Activated CD4-positive, alpha-beta memory T cell treated with anti-CD3 and anti-CD28 coated beads for 36 hours (primary cell): Measurements from ENCODE around the gene DNAJC15. TPM values are rescaled to one million over a fixed set of nuclear protein-coding genes. Genes with fewer than 3 reads are reported as not detected.
A peak's percentile ranks its signal among the peaks of the same experiment; 100 is the strongest.
"Not testable (repeated sequence)": the region's sequence is repeated elsewhere in the genome, so short reads cannot be mapped to it uniquely, and the experiment has no call there.

Source experiments
- CTCF ChIA-PET: fragments of 350-600 bp; sonication (Branson Sonifier 250); formaldehyde crosslinking; loops from one replicate; lab custom pipeline; 2021; ENCODE audit warnings: antibody characterized with exemption, inconsistent platforms; lab: Charles Lee
- POLR2A ChIA-PET: fragments of 350-600 bp; sonication (Branson Sonifier 250); formaldehyde crosslinking; loops from one replicate; lab custom pipeline; 2021; ENCODE audit warnings: antibody characterized with exemption; lab: Charles Lee
- DNase-seq: peaks from one replicate; pipeline ENCODE4 v3.0.0-alpha.2; 2020
- H3K27ac Mint-ChIP-seq: one replicate; pipeline ENCODE4 v1.8.0; 2021; ENCODE audit warnings: mixed read lengths
- H3K27me3 Mint-ChIP-seq: one replicate; pipeline ENCODE4 v1.8.0; 2021; ENCODE audit warnings: mixed read lengths
- H3K36me3 Mint-ChIP-seq: one replicate; pipeline ENCODE4 v1.8.0; 2021; ENCODE audit warnings: mixed read lengths
- H3K4me1 Mint-ChIP-seq: one replicate; pipeline ENCODE4 v1.8.0; 2021; ENCODE audit warnings: low read depth, mixed read lengths
- H3K4me3 Mint-ChIP-seq: one replicate; pipeline ENCODE4 v1.8.0; 2021; ENCODE audit warnings: mild to moderate bottlenecking, mixed read lengths
- H3K9me3 Mint-ChIP-seq: one replicate; pipeline ENCODE4 v1.8.0; 2021; ENCODE audit warnings: mixed read lengths
- intact Hi-C: fragments of 100-400 bp; cut with micrococcal nuclease; formaldehyde crosslinking; loops from one replicate; pipeline ENCODE4 v1.15.1; 2023
- total RNA-seq, 2 experiments: library from RNA; stranded (reverse); gene quantifications; one replicate each; pipeline ENCODE4 v1.2.3, GENCODE V29; 2021

Gene DNAJC15
- total RNA-seq, 2 experiments from 2014 or later: 16.4 to 17.4 TPM

DNA sequence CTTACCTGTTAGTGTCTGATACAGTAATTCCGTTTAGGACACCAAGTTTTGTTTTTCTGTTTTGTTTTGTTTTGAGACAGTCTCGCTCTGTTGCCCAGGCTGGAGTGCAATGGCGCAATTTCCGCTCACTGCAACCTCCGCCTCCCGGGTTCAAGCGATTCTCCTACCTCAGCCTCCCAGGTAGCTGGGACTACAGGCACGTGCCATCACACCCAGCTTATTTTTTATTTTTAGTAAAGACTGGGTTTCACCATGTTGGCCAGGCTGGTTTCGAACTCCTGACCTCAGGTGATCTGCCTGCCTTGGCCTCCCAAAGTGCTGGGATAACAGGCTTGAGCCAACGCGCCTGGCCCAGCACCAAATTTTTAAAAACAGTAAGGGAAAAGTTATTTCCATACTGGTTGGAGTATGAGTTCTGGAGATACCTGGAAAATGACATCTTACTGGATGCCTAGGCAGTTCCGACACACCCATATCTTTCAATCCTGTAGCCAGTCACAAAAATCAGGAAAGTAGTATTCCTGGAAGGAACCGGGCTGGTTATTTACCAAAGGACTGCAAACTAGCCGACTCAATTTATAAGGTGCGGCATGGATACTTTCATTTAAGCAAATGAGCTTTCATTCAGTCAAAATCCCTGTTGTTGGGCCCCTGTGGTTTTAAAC is 32.0 kb upstream of the DNAJC15 start:
- H3K27me3 Mint-ChIP-seq, H3K36me3 Mint-ChIP-seq, H3K9me3 Mint-ChIP-seq: not testable (repeated sequence)
- intact Hi-C loops: loop anchor here (10.0 kb wide), 4 partner anchors 497 to 883 kb away; partner anchors contain the start of genes AKAP11, CCDC122 and LACC1
- ChIA-PET POLR2A (interaction anchor here (0.7 to 3.6 kb wide), 7 partner anchors 9 to 596 kb away, joined by 3 to 16 read pairs (median 3); partner anchors contain the start of gene DNAJC15), CTCF (interaction anchor here (0.8 to 5.8 kb wide), 7 partner anchors 20 to 814 kb away, joined by 3 to 32 read pairs (median 4); partner anchors contain the start of gene DNAJC15)
- peak overlapping the region; percentile 86 for H3K4me3 Mint-ChIP-seq
- H3K27ac Mint-ChIP-seq: peak overlapping the region; percentile 97
- DNase-seq: peak; percentile 18
- peaks cover 35% of the 10 kb centered on the region for H3K4me1 Mint-ChIP-seq

DNA sequence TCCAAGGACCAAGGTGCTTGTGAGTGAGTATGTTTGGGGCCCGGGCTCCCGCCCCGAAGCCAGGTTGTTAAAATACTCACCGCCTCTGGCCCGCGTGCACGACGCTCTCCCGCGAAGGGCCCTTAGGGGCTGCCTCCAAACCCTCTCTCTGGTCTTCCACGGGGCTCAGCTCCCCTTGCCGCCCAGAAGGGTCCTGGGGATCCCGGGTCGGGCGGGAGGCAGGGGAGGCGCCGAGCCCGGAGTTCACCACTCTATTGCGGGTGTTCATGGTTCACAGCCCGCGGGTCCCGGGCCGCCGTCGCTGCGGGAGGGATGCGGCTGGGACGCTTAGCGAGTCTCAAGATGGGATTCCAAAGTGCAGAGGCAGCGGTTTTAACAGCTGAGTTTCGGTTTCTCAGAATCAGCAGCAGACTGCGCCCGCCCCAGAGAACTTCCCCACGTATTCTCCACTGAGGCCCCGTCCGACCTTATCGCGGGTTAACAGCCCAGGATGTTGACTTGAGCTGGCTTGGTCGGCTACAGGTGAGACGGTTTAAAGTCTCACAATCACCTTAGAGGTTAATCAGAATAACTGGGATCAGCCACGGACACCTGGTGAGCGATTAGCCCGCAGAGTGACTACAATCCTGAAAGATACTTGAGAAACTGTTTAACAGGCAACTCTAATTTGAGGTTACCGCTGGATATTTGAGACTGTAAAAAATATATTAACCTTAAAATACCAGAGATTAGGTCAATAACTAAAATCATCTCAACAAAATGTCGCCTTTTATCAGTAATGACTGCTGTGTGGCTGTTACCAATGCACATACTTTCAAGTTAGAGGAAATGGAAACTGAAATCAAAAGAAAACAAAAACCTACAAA is 31.3 kb upstream of the DNAJC15 start, which contains the start of gene EPSTI1:
TSS of gene EPSTI1 (minus strand) at position 344 of the 866 bp plus-strand sequence. CDS start at position 268, 76 bp downstream.
- peak within 1 kb of the TSS; percentile 97 for H3K27ac Mint-ChIP-seq
- ChIA-PET CTCF (interaction anchor here (0.8 to 5.8 kb wide), 6 partner anchors 20 to 813 kb away, joined by 3 to 32 read pairs (median 5); partner anchors contain the start of gene DNAJC15), POLR2A (interaction anchor here (0.6 to 3.6 kb wide), 7 partner anchors 10 to 597 kb away, joined by 3 to 16 read pairs (median 3); partner anchors contain the start of gene DNAJC15)
- no peaks in the 10 kb centered on the region for H3K27me3 Mint-ChIP-seq
- peaks cover 4% of the 10 kb centered on the region for H3K36me3 Mint-ChIP-seq
- H3K9me3 Mint-ChIP-seq: no peaks in the 10 kb centered on the region
- peak within 1 kb of the TSS; percentile 86 for H3K4me3 Mint-ChIP-seq
- DNase-seq: peak; percentile 84
- intact Hi-C loops: loop anchor here (1.0 to 10.0 kb wide), 9 partner anchors 23 to 883 kb away; partner anchors contain the start of genes AKAP11, CCDC122, DNAJC15 and LACC1
- peaks cover 43% of the 10 kb centered on the region for H3K4me1 Mint-ChIP-seq

DNA sequence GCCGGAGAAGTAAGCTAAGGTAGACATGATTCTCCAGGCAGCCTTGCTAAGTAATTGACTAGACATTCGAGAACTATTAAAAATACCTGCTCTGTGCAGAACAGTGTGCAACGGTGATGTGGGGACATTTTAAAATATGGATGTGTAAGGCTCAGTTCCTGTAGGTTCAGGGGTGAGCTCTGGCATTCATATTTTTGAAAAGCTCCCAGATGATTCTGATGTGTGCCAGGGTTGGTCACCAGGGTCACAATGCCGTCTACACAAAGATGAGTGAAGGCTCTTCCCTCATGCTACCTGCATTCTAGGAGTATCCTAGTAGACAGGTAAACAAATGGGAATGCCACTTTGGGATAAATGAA is 30.6 kb upstream of the DNAJC15 start:
- Mint-ChIP-seq H3K36me3 (peaks cover 4% of the 10 kb centered on the region), H3K27ac (peak overlapping the region; percentile 97), H3K9me3 (no peaks in the 10 kb centered on the region), H3K27me3 (no peaks in the 10 kb centered on the region), H3K4me1 (peaks cover 48% of the 10 kb centered on the region), H3K4me3 (peak overlapping the region; percentile 86)
- CTCF ChIA-PET: interaction anchor here (1.8 to 5.8 kb wide), 4 partner anchors 21 to 811 kb away, joined by 5 to 32 read pairs (median 6); partner anchors contain the start of gene DNAJC15
- intact Hi-C loops: loop anchor here (1.0 to 10.0 kb wide), 9 partner anchors 23 to 882 kb away; partner anchors contain the start of genes AKAP11, CCDC122, DNAJC15 and LACC1
- POLR2A ChIA-PET: interaction anchor here (0.6 to 3.6 kb wide), 4 partner anchors 31 to 104 kb away, joined by 3 to 16 read pairs (median 4); partner anchors contain the start of gene DNAJC15
- peak; percentile 19 for DNase-seq

DNA sequence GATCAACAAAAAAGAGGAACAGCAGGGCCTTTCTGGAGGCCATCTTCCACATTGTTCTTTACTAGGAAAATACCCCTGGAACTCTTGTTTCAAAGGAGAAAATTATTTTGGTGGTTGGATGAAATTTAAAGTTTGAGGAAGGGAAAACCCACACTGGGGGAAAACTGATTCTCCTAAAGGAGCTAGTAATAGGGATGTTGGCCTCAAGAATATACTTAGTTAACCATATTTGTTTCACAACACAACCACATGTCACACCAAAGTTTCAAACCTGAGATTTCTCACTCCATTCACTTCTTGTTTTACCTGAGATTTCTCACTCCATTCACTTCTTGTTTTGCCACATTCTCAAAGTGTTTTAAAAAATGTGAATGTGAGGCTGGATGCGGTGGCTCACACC is 28.5 kb upstream of the DNAJC15 start:
- Mint-ChIP-seq H3K27me3 (no peaks in the 10 kb centered on the region), H3K4me1 (peaks cover 48% of the 10 kb centered on the region), H3K9me3 (no peaks in the 10 kb centered on the region), H3K27ac (no peak overlapping the region), H3K4me3 (no peak overlapping the region), H3K36me3 (peaks cover 3% of the 10 kb centered on the region)
- no peak for DNase-seq
- ChIA-PET POLR2A (no interaction called here), CTCF (no interaction called here)
- intact Hi-C loops: loop anchor here (10.0 kb wide), 4 partner anchors 500 to 880 kb away; partner anchors contain the start of genes AKAP11, CCDC122 and LACC1

DNA sequence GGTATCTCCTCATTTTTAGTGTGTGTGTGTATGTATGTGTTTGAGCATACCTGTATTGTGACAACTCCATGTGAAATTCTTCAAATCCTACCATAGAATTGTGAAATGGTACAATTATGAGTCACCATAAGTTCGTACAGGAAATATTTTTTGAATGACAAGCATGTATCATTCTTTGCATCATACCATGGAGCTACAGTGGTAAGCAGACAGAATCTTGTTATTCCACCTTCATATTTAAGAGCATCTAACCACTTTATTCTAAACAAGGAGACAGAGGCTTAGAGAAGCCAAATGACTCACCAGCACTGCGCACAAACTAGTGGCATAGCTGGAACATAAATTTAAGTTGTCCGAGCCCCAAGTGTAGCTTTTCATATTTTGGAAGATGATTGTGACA is 26.8 kb upstream of the DNAJC15 start:
- Mint-ChIP-seq H3K4me3 (no peak overlapping the region), H3K27ac (peak overlapping the region; percentile 0), H3K9me3 (no peaks in the 10 kb centered on the region), H3K4me1 (peaks cover 32% of the 10 kb centered on the region), H3K36me3 (no peaks in the 10 kb centered on the region), H3K27me3 (no peaks in the 10 kb centered on the region)
- intact Hi-C loops: loop anchor here (10.0 kb wide), 4 partner anchors 502 to 878 kb away; partner anchors contain the start of genes AKAP11, CCDC122 and LACC1
- ChIA-PET POLR2A (interaction anchor here (1.9 kb wide), 1 partner anchor 27 kb away, joined by 8 read pairs; the partner anchor contains the start of gene DNAJC15), CTCF (interaction anchor here (0.7 to 1.7 kb wide), 2 partner anchors 27 to 28 kb away, joined by 3 to 4 read pairs; no protein-coding TSS in a partner anchor)
- DNase-seq: no peak

DNA sequence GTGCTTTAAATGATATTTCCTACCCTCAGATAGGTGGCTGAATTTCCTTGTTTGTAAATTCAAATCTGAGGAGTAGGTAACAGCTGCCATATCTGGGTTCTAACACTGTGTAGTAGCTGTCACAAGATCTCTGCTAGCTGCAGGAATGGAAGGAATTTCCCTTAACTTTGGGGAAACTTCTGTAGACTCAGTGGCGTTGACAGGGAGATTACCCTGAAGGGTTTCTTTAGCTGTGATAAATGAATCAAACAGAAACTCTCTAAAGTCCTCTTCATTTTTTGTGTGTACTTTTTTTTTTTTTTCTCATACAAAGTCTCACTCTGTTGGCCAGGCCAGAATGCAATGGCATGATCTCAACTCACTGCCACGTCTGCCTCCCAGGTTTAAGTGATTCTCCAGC is 26.0 kb upstream of the DNAJC15 start:
- CTCF ChIA-PET: interaction anchor here (1.1 to 1.7 kb wide), 2 partner anchors 26 to 27 kb away, joined by 4 read pairs; no protein-coding TSS in a partner anchor
- DNase-seq: no peak
- POLR2A ChIA-PET: interaction anchor here (0.6 to 1.9 kb wide), 2 partner anchors 26 to 61 kb away, joined by 5 to 8 read pairs; partner anchors contain the start of gene DNAJC15
- Mint-ChIP-seq H3K4me3 (no peak overlapping the region), H3K27me3 (no peaks in the 10 kb centered on the region), H3K27ac (peak overlapping the region; percentile 40), H3K36me3 (peaks cover 2% of the 10 kb centered on the region), H3K9me3 (no peaks in the 10 kb centered on the region), H3K4me1 (peaks cover 31% of the 10 kb centered on the region)
- intact Hi-C loops: loop anchor here (10.0 kb wide), 4 partner anchors 503 to 877 kb away; partner anchors contain the start of genes AKAP11, CCDC122 and LACC1

DNA sequence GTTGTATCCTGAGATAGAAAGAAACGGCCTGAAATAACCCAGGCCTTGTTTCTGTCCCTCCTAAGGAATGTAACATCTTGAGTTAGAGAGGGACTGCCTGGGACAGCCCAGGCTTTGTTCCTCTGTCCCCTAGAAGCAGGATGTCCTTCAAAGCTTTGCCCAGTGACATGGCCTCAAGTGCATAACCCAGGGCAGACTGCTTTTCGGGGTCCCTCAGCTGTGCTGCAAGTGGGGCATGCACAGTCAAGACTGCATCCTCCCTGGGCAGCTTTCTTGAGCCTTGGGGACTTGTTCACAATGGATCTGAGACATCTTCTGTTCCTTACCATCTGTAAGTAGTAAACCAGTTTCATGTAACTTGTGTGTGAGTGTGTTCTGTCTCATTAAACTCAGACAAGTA is 23.9 kb upstream of the DNAJC15 start:
- DNase-seq: no peak
- Mint-ChIP-seq H3K27ac (no peak overlapping the region), H3K9me3 (peaks cover 2% of the 10 kb centered on the region), H3K4me3 (no peak overlapping the region), H3K4me1 (peaks cover 22% of the 10 kb centered on the region), H3K36me3 (peaks cover 3% of the 10 kb centered on the region), H3K27me3 (no peaks in the 10 kb centered on the region)
- ChIA-PET POLR2A (no interaction called here), CTCF (no interaction called here)
- intact Hi-C loops: loop anchor here (10.0 kb wide), 4 partner anchors 505 to 875 kb away; partner anchors contain the start of genes AKAP11, CCDC122 and LACC1

DNA sequence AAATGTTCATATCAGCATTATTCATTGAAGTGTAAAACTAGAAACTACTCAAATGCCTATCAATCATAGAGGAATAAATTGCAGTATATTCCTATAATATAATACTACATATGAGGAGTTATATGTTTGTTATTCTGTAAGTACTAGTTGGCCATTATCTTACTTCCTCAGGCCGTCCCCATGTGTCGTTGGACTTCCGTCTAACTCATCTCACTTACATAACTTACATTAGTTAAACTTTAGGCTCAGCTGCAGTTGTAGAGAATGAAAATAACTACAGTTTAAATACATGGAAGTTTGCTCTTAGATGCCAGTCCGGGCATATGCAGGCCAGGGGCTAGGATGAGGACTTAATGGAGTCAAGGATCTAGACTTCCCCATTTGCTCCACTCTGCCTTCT is 22.7 kb upstream of the DNAJC15 start:
- ChIA-PET CTCF (no interaction called here), POLR2A (no interaction called here)
- peaks cover 2% of the 10 kb centered on the region for H3K9me3 Mint-ChIP-seq
- intact Hi-C loops: no loop called here
- peaks cover 3% of the 10 kb centered on the region for H3K36me3 Mint-ChIP-seq
- H3K4me3 Mint-ChIP-seq: no peak overlapping the region
- no peaks in the 10 kb centered on the region for H3K27me3 Mint-ChIP-seq
- H3K4me1 Mint-ChIP-seq: peaks cover 22% of the 10 kb centered on the region
- H3K27ac Mint-ChIP-seq: no peak overlapping the region
- DNase-seq: no peak

DNA sequence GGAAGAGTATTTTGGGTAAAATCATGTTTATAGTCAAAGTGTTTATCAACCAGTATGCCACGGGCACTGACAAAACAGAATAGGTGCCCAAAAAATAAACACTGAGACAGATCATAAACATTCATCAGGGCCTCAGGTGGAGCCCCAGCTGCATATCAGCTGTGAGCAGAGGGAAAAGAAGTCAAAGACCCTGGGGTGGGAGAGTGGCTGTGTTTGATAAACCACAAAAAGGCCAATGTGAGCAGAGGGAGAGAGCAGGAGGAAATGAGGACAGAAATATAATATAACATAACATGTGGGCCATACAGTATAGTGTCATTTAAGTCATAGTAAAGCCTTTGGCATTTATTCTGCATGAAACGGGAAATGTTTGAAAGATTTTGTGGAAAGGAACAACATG is 21.4 kb upstream of the DNAJC15 start:
- Mint-ChIP-seq H3K4me1 (peaks cover 9% of the 10 kb centered on the region), H3K36me3 (peaks cover 3% of the 10 kb centered on the region), H3K9me3 (peaks cover 2% of the 10 kb centered on the region), H3K27me3 (no peaks in the 10 kb centered on the region), H3K4me3 (no peak overlapping the region), H3K27ac (no peak overlapping the region)
- ChIA-PET CTCF (no interaction called here), POLR2A (no interaction called here)
- no peak for DNase-seq
- intact Hi-C loops: no loop called here

DNA sequence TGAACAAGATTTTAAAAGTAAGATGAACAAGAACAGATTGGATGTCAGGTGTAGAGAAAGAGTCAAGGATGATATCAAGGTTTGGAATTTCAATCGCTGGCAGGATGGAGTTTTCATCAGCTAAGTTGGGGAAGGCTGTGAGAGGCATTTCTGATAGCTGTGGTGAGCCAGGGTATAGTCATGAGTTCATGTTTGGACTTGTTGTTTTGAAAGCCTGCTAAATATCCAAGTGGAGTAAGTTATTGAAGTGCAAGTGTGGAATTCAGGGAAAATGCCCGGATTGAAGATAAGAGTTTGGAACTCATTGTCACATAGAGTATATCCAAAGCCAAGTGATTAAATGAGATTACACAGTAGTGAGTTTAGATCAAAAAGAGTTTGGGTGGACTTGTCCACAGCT is 20.4 kb upstream of the DNAJC15 start:
- Mint-ChIP-seq H3K36me3 (peaks cover 3% of the 10 kb centered on the region), H3K4me1 (peaks cover under 1% of the 10 kb centered on the region), H3K27ac (no peak overlapping the region), H3K4me3 (no peak overlapping the region), H3K27me3 (peaks cover 1% of the 10 kb centered on the region), H3K9me3 (peaks cover 2% of the 10 kb centered on the region)
- ChIA-PET POLR2A (no interaction called here), CTCF (interaction anchor here (1.5 kb wide), 1 partner anchor 34 kb away, joined by 5 read pairs; no protein-coding TSS in a partner anchor)
- intact Hi-C loops: no loop called here
- DNase-seq: no peak

DNA sequence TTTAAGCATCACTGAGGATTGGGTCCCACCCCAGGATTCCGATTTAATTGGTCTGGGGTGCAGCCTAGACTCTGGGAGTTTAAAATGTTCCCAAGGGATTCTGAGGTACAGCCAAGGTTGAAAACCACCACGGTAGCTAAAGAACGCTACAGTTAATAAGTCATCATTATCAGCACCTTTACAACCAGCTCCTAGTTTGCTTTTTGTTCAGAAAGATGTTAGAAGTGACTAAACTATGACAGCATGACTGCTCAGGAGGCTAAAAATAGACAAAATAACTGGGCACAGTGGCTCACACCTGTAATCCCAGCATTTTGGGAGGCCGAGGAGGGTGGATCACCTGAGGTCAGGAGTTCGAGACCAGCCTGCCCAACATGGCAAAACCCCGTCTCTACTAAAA is 19.7 kb upstream of the DNAJC15 start:
- ChIA-PET CTCF (interaction anchor here (1.5 kb wide), 1 partner anchor 34 kb away, joined by 5 read pairs; no protein-coding TSS in a partner anchor), POLR2A (no interaction called here)
- Mint-ChIP-seq H3K27ac (no peak overlapping the region), H3K9me3 (peaks cover 2% of the 10 kb centered on the region), H3K4me1 (no peaks in the 10 kb centered on the region), H3K4me3 (no peak overlapping the region), H3K27me3 (peaks cover 1% of the 10 kb centered on the region), H3K36me3 (peaks cover 3% of the 10 kb centered on the region)
- intact Hi-C loops: no loop called here
- DNase-seq: no peak
